ENCODE measurements around the gene HS6ST2.

DNA sequence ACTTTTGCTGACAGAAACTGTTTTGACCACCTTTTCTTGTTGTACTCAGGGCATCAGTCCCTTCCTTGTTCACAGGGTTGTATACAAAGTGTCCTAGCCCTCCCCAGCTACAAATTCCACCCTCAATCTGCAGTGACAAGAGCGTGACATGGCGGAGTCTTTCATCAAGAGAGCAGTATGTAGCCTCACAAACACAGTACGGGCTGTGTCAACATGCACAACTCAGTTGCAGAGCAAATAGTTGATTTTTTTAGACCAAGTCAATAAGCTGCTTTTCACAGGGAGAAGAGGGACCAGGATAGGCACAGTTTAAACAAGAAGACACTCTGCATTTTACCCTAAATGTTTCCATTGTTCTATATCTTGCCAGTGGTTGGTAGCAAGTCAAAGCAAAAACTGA is 8.6 kb upstream of the HS6ST2 start:
- TF ChIP-seq ETV6 (CRISPR knock-in tag; IDR thresholded peaks at IDR 0.05) (no peak), NFYB (CRISPR knock-in tag; conservative IDR thresholded peaks at IDR 0.05; ENCODE audit: low read depth) (no peak), NFATC4 (CRISPR knock-in tag; IDR thresholded peaks at IDR 0.05) (no peak), SP1 (CRISPR knock-in tag; conservative IDR thresholded peaks at IDR 0.05) (no peak), GABPB1 (CRISPR knock-in tag; IDR thresholded peaks at IDR 0.05) (no peak), NR3C1 (CRISPR knock-in tag; conservative IDR thresholded peaks at IDR 0.05; ENCODE audit: low read depth) (no peak)
- TF ChIP-seq, protein P1, sequence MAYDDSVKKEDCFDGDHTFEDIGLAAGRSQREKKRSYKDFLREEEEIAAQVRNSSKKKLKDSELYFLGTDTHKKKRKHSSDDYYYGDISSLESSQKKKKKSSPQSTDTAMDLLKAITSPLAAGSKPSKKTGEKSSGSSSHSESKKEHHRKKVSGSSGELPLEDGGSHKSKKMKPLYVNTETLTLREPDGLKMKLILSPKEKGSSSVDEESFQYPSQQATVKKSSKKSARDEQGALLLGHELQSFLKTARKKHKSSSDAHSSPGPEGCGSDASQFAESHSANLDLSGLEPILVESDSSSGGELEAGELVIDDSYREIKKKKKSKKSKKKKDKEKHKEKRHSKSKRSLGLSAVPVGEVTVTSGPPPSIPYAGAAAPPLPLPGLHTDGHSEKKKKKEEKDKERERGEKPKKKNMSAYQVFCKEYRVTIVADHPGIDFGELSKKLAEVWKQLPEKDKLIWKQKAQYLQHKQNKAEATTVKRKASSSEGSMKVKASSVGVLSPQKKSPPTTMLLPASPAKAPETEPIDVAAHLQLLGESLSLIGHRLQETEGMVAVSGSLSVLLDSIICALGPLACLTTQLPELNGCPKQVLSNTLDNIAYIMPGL (CRISPR knock-in tag; IDR thresholded peaks at IDR 0.05): no peak
- TF ChIP-seq, protein P2, sequence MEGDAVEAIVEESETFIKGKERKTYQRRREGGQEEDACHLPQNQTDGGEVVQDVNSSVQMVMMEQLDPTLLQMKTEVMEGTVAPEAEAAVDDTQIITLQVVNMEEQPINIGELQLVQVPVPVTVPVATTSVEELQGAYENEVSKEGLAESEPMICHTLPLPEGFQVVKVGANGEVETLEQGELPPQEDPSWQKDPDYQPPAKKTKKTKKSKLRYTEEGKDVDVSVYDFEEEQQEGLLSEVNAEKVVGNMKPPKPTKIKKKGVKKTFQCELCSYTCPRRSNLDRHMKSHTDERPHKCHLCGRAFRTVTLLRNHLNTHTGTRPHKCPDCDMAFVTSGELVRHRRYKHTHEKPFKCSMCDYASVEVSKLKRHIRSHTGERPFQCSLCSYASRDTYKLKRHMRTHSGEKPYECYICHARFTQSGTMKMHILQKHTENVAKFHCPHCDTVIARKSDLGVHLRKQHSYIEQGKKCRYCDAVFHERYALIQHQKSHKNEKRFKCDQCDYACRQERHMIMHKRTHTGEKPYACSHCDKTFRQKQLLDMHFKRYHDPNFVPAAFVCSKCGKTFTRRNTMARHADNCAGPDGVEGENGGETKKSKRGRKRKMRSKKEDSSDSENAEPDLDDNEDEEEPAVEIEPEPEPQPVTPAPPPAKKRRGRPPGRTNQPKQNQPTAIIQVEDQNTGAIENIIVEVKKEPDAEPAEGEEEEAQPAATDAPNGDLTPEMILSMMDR (IDR thresholded peaks at IDR 0.05): no peak
- TF ChIP-seq, protein P3, sequence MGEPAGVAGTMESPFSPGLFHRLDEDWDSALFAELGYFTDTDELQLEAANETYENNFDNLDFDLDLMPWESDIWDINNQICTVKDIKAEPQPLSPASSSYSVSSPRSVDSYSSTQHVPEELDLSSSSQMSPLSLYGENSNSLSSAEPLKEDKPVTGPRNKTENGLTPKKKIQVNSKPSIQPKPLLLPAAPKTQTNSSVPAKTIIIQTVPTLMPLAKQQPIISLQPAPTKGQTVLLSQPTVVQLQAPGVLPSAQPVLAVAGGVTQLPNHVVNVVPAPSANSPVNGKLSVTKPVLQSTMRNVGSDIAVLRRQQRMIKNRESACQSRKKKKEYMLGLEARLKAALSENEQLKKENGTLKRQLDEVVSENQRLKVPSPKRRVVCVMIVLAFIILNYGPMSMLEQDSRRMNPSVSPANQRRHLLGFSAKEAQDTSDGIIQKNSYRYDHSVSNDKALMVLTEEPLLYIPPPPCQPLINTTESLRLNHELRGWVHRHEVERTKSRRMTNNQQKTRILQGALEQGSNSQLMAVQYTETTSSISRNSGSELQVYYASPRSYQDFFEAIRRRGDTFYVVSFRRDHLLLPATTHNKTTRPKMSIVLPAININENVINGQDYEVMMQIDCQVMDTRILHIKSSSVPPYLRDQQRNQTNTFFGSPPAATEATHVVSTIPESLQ (CRISPR knock-in tag; IDR thresholded peaks at IDR 0.05): no peak
- TF ChIP-seq, protein P4, sequence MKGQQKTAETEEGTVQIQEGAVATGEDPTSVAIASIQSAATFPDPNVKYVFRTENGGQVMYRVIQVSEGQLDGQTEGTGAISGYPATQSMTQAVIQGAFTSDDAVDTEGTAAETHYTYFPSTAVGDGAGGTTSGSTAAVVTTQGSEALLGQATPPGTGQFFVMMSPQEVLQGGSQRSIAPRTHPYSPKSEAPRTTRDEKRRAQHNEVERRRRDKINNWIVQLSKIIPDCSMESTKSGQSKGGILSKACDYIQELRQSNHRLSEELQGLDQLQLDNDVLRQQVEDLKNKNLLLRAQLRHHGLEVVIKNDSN (CRISPR knock-in tag; IDR thresholded peaks at IDR 0.05): no peak
- TF ChIP-seq, protein P5, sequence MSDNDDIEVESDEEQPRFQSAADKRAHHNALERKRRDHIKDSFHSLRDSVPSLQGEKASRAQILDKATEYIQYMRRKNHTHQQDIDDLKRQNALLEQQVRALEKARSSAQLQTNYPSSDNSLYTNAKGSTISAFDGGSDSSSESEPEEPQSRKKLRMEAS (CRISPR knock-in tag; IDR thresholded peaks at IDR 0.05): no peak
- TF ChIP-seq, protein P6, sequence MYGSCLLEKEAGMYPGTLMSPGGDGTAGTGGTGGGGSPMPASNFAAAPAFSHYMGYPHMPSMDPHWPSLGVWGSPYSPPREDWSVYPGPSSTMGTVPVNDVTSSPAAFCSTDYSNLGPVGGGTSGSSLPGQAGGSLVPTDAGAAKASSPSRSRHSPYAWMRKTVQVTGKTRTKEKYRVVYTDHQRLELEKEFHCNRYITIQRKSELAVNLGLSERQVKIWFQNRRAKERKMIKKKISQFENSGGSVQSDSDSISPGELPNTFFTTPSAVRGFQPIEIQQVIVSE (CRISPR knock-in tag; IDR thresholded peaks at IDR 0.05; ENCODE audit: borderline replicate concordance): no peak

All from WTC11 (cell line).